OCI-LY1 (cell line): ENCODE data around the gene EHD1.
A peak's percentile ranks its signal among the peaks of the same experiment; 100 is the strongest.

Source experiments
- H2AFZ ChIP-seq: fragments of 200-600 bp; sonication (generic), shearing (Covaris generic); 2 replicates; pipeline ENCODE4 v1.6.0; 2014; ENCODE audit warnings: antibody characterized with exemption, mild to moderate bottlenecking, low read length
- H3F3A ChIP-seq: fragments of 200-600 bp; sonication (generic), shearing (Covaris generic); 2 replicates; pipeline ENCODE4 v1.6.0; 2014; ENCODE audit warnings: mild to moderate bottlenecking, antibody characterized with exemption, low read length, moderate library complexity; ENCODE audit not compliant: insufficient read depth
- H3K27ac ChIP-seq: fragments of 200-600 bp; sonication (generic); 2 replicates; pipeline ENCODE4 v1.5.1; 2014; ENCODE audit warnings: low read length, mixed run types, mild to moderate bottlenecking, low read depth; ENCODE audit not compliant: poor library complexity, severe bottlenecking
- H3K27me3 ChIP-seq: fragments of 200-600 bp; sonication (generic); 2 replicates; pipeline ENCODE4 v1.6.0; 2014; ENCODE audit warnings: antibody characterized with exemption, mild to moderate bottlenecking, low read length, moderate library complexity; ENCODE audit not compliant: insufficient read depth
- H3K36me3 ChIP-seq: fragments of 200-600 bp; sonication (generic); 2 replicates; pipeline ENCODE4 v1.6.1; 2014; ENCODE audit warnings: mild to moderate bottlenecking, antibody characterized with exemption, low read length, moderate library complexity, mixed read lengths; ENCODE audit not compliant: insufficient read depth
- H3K4me1 ChIP-seq: fragments of 200-600 bp; sonication (generic); 2 replicates; pipeline ENCODE4 v1.5.1; 2014; ENCODE audit warnings: mild to moderate bottlenecking, low read length, moderate library complexity; ENCODE audit not compliant: insufficient read depth, severe bottlenecking
- H3K4me2 ChIP-seq: fragments of 200-600 bp; sonication (generic), shearing (Covaris generic); 2 replicates; pipeline ENCODE4 v1.6.1; 2014; ENCODE audit warnings: low read length
- H3K4me3 ChIP-seq: fragments of 200-600 bp; sonication (generic); 2 replicates; pipeline ENCODE4 v1.5.1; 2014; ENCODE audit warnings: low read length, low read depth, mild to moderate bottlenecking, mixed read lengths; ENCODE audit not compliant: poor library complexity, severe bottlenecking
- H3K79me2 ChIP-seq: fragments of 200-600 bp; shearing (Covaris generic); 2 replicates; pipeline ENCODE4 v1.6.1; 2016; ENCODE audit warnings: mixed run types, low read length, mixed read lengths; ENCODE audit not compliant: insufficient read depth
- H3K9ac ChIP-seq: fragments of 200-600 bp; sonication (generic), shearing (Covaris generic); 2 replicates; pipeline ENCODE4 v1.6.1; 2014; ENCODE audit warnings: mild to moderate bottlenecking, low read length, mixed read lengths
- H3K9me2 ChIP-seq: fragments of 200-600 bp; sonication (generic), shearing (Covaris generic); 2 replicates; pipeline ENCODE4 v1.6.1; 2014; ENCODE audit warnings: low read depth, mild to moderate bottlenecking, low read length, mixed read lengths
- H3K9me3 ChIP-seq: fragments of 200-600 bp; shearing (Covaris generic); 2 replicates; pipeline ENCODE4 v1.6.1; 2014; ENCODE audit warnings: low read length, mixed read lengths
- H4K20me1 ChIP-seq: fragments of 200-600 bp; sonication (generic), shearing (Covaris generic); 2 replicates; pipeline ENCODE4 v1.6.0; 2016; ENCODE audit warnings: mild to moderate bottlenecking, low read length; ENCODE audit not compliant: insufficient read depth
- CTCF ChIP-seq: fragments of 200-600 bp; sonication (generic), shearing (Covaris generic); IDR thresholded peaks from 2 replicates; pipeline ENCODE4 v1.5.1; 2017; ENCODE audit warnings: mild to moderate bottlenecking, antibody characterized with exemption, low read length, moderate library complexity, mixed read lengths
- EZH2 ChIP-seq: fragments of 200-600 bp; sonication (generic), shearing (Covaris generic); IDR thresholded peaks from 2 replicates; pipeline ENCODE4 v1.8.0; 2017; ENCODE audit warnings: borderline replicate concordance, mixed run types, mild to moderate bottlenecking, antibody characterized with exemption, low read length, moderate library complexity, mixed read lengths

Gene EHD1

GRCh38 chr11:64892838-64893193 lies 14.4 kb upstream of the EHD1 start:
- Histone ChIP-seq H3K27ac (no peak overlapping the region), H3K9ac (no peak overlapping the region)

GRCh38 chr11:64892411-64892831 lies 14.0 kb upstream of the EHD1 start:
- Histone ChIP-seq H3K27ac (peak overlapping the region; percentile 13), H3K79me2 (no peaks in the 10 kb centered on the region), H3K9me3 (no peaks in the 10 kb centered on the region), H3K27me3 (no peaks in the 10 kb centered on the region), H3F3A (no peaks in the 10 kb centered on the region), H3K4me1 (peaks cover 28% of the 10 kb centered on the region), H3K4me3 (no peak overlapping the region), H2AFZ (no peak overlapping the region), H3K9me2 (no peaks in the 10 kb centered on the region), H4K20me1 (no peaks in the 10 kb centered on the region), H3K36me3 (peaks cover 8% of the 10 kb centered on the region), H3K9ac (no peak overlapping the region), H3K4me2 (no peak overlapping the region)
- TF ChIP-seq CTCF (no peak), EZH2 (no peak)

More at GRCh38 chr11:64892838-64893193, 14.4 kb upstream of the EHD1 start:
- H3K4me1 ChIP-seq = peaks cover 24% of the 10 kb centered on the region
- H2AFZ ChIP-seq = no peak overlapping the region
- no peaks in the 10 kb centered on the region for H3K9me2 ChIP-seq
- H3K4me3 ChIP-seq = no peak overlapping the region
- no peaks in the 10 kb centered on the region for H3K9me3 ChIP-seq
- H3F3A ChIP-seq = no peaks in the 10 kb centered on the region
- no peaks in the 10 kb centered on the region for H4K20me1 ChIP-seq
- peaks cover 11% of the 10 kb centered on the region for H3K36me3 ChIP-seq
- H3K79me2 ChIP-seq = no peaks in the 10 kb centered on the region
- no peak for TF ChIP-seq EZH2
- no peak for TF ChIP-seq CTCF
- H3K27me3 ChIP-seq = no peaks in the 10 kb centered on the region
- H3K4me2 ChIP-seq = no peak overlapping the region

GRCh38 chr11:64891880-64892279 lies 13.5 kb upstream of the EHD1 start:
- Histone ChIP-seq H3K4me1 (peaks cover 34% of the 10 kb centered on the region), H3K79me2 (no peaks in the 10 kb centered on the region), H2AFZ (no peak overlapping the region), H4K20me1 (no peaks in the 10 kb centered on the region), H3K4me2 (no peak overlapping the region), H3K27me3 (no peaks in the 10 kb centered on the region), H3K27ac (no peak overlapping the region), H3F3A (no peaks in the 10 kb centered on the region), H3K9me2 (no peaks in the 10 kb centered on the region), H3K9ac (no peak overlapping the region), H3K4me3 (no peak overlapping the region), H3K9me3 (no peaks in the 10 kb centered on the region), H3K36me3 (peaks cover 4% of the 10 kb centered on the region; the same call in 1 of the 2 replicates)
- TF ChIP-seq EZH2 (no peak), CTCF (no peak)
